SK-N-SH (cell line): ENCODE measurements around the gene WWP2. TPM values are rescaled to one million over a fixed set of nuclear protein-coding genes. Genes with fewer than 3 reads are reported as not detected.
A peak's percentile ranks its signal among the peaks of the same experiment; 100 is the strongest.

Source experiments
- CTCF ChIA-PET: fragments of 300-600, 350-600 bp; formaldehyde crosslinking; extraction: SDS; loops from one replicate; lab custom pipeline; 2021; lab: Yijun Ruan, JAX
- POLR2A ChIA-PET: fragments of 350-600 bp; sonication (Branson Sonifier 250); formaldehyde crosslinking; extraction: SDS; loops from one replicate; lab custom pipeline; 2020; ENCODE audit warnings: antibody characterized with exemption, inconsistent platforms; lab: Yijun Ruan, JAX
- DNase-seq: peaks from one replicate; pipeline ENCODE4 v3.0.0; 2012
- H2AFZ ChIP-seq: fragments of 200-600 bp; sonication (generic); 2 replicates; pipeline ENCODE4 v1.8.1; 2016; ENCODE audit warnings: antibody characterized with exemption, mild to moderate bottlenecking, low read depth
- H3F3A ChIP-seq: fragments of 200-600 bp; sonication (generic); replicated peaks from 2 replicates; pipeline ENCODE3; 2016; ENCODE audit warnings: antibody characterized with exemption, mild to moderate bottlenecking; ENCODE audit not compliant: insufficient read depth
- H3K27ac ChIP-seq, 2 experiments: fragments of 200-500 bp in 1 of 2; fragments of 200-600 bp in 1 of 2; sonication (Bioruptor generic) in 1 of 2; sonication (generic), shearing (Covaris generic) in 1 of 2; 2 replicates each; pipeline versions ENCODE4 v1.5.1 to v1.6.1; 2014 to 2016; ENCODE audit warnings: low read depth in 2 of 2, inconsistent platforms in 1 of 2, low read length in 1 of 2, mild to moderate bottlenecking in 1 of 2, mixed read lengths in 1 of 2
- H3K27me3 ChIP-seq: fragments of 200-600 bp; sonication (generic), shearing (Covaris generic); 2 replicates; pipeline ENCODE4 v1.6.1; 2016; ENCODE audit warnings: mixed run types; ENCODE audit not compliant: insufficient read depth
- H3K36me3 ChIP-seq, 2 experiments: fragments of 200-500 bp in 1 of 2; fragments of 200-600 bp in 1 of 2; sonication (Bioruptor generic) in 1 of 2; sonication (generic) in 1 of 2; replicated peaks in 1 of 2; 2 replicates each; pipeline versions ENCODE3 to v1.5.1; 2014 to 2016; ENCODE audit warnings: low read length in 1 of 2, mild to moderate bottlenecking in 1 of 2; ENCODE audit not compliant: insufficient read depth in 2 of 2, control insufficient read depth in 1 of 2
- H3K4me1 ChIP-seq, 2 experiments: fragments of 200-500 bp in 1 of 2; fragments of 200-600 bp in 1 of 2; sonication (Bioruptor generic) in 1 of 2; sonication (generic), shearing (Covaris generic) in 1 of 2; 2 replicates each; pipeline versions ENCODE4 v1.5.1 to v1.6.1; 2014 to 2016; ENCODE audit warnings: low read depth in 1 of 2, low read length in 1 of 2, mixed run types in 1 of 2; ENCODE audit not compliant: insufficient read depth in 2 of 2, control insufficient read depth in 1 of 2
- H3K4me2 ChIP-seq: fragments of 200-600 bp; sonication (generic), shearing (Covaris generic); 2 replicates; pipeline ENCODE4 v1.6.1; 2017; ENCODE audit warnings: mixed run types
- H3K4me3 ChIP-seq, 2 experiments: fragments of 200-500 bp in 1 of 2; fragments of 200-600 bp in 1 of 2; sonication (Bioruptor generic) in 1 of 2; sonication (generic), shearing (Covaris generic) in 1 of 2; 2 replicates each; pipeline versions ENCODE4 v1.5.1 to v1.8.1; 2014 to 2016; ENCODE audit warnings: low read depth in 2 of 2, inconsistent platforms in 1 of 2, low read length in 1 of 2, mild to moderate bottlenecking in 1 of 2, mixed read lengths in 1 of 2, moderate library complexity in 1 of 2
- H3K79me2 ChIP-seq: fragments of 200-600 bp; sonication (generic); 2 replicates; pipeline ENCODE4 v1.8.1; 2017; ENCODE audit warnings: mild to moderate bottlenecking; ENCODE audit not compliant: insufficient read depth
- H3K9ac ChIP-seq: fragments of 200-600 bp; sonication (generic); 2 replicates; pipeline ENCODE4 v1.6.1; 2017; ENCODE audit warnings: mixed run types
- H3K9me2 ChIP-seq: fragments of 200-600 bp; sonication (generic); 2 replicates; pipeline ENCODE4 v1.6.1; 2017; ENCODE audit warnings: mixed run types
- H3K9me3 ChIP-seq: fragments of 200-600 bp; sonication (generic); 2 replicates; pipeline ENCODE4 v1.6.1; 2017; ENCODE audit warnings: mixed run types, mild to moderate bottlenecking, moderate library complexity
- H4K20me1 ChIP-seq: fragments of 200-600 bp; sonication (generic); 2 replicates; pipeline ENCODE4 v1.6.1; 2017; ENCODE audit warnings: mild to moderate bottlenecking, mixed run types; ENCODE audit not compliant: insufficient read depth
- CHD2 ChIP-seq: fragments of 150-350 bp; IDR thresholded peaks from 2 replicates; pipeline ENCODE4 v1.6.1; 2018; ENCODE audit warnings: low read length; ENCODE audit not compliant: partially characterized antibody
- ELF1 ChIP-seq: IDR thresholded peaks from 2 replicates; pipeline ENCODE4 v1.4.0; 2012
- EP300 ChIP-seq, 2 experiments: IDR thresholded peaks; 2 replicates each; pipeline versions ENCODE4 v1.4.0 to v1.6.1; 2012; ENCODE audit warnings: borderline replicate concordance in 1 of 2, low read depth in 1 of 2, low read length in 1 of 2
- EZH2phosphoT487 ChIP-seq: fragments of 200-600 bp; sonication (generic); IDR thresholded peaks from 2 replicates; pipeline ENCODE4 v1.6.1; 2017; ENCODE audit warnings: low read depth, mixed run types, mild to moderate bottlenecking, antibody characterized with exemption, moderate library complexity, borderline replicate concordance
- FOXM1 ChIP-seq: IDR thresholded peaks from 2 replicates; pipeline ENCODE4 v1.4.0; 2012; ENCODE audit warnings: low read depth, mild to moderate bottlenecking
- GATA2 ChIP-seq: sonication (generic); formaldehyde crosslinking; IDR thresholded peaks from 2 replicates; pipeline ENCODE4 v1.5.0; 2020; ENCODE audit warnings: mild to moderate bottlenecking, missing genetic modification reagents
- JUND ChIP-seq: IDR thresholded peaks from 2 replicates; pipeline ENCODE4 v1.4.0; 2012
- MXI1 ChIP-seq: IDR thresholded peaks from 2 replicates; pipeline ENCODE4 v1.6.1; 2012; ENCODE audit warnings: mild to moderate bottlenecking, low read depth, low read length, improper control_type of control experiment
- NFIC ChIP-seq: IDR thresholded peaks from 2 replicates; pipeline ENCODE4 v1.4.0; 2012; ENCODE audit warnings: borderline replicate concordance
- POLR2AphosphoS5 ChIP-seq: IDR thresholded peaks from 2 replicates; pipeline ENCODE4 v1.6.1; 2012; ENCODE audit warnings: low read depth, low read length
- RFX5 ChIP-seq: IDR thresholded peaks from 2 replicates; pipeline ENCODE4 v1.6.1; 2012; ENCODE audit warnings: mild to moderate bottlenecking, improper control_type of control experiment, low read length
- SMC3 ChIP-seq: IDR thresholded peaks from 2 replicates; pipeline ENCODE4 v1.6.1; 2012; ENCODE audit warnings: low read depth, low read length, improper control_type of control experiment
- TCF12 ChIP-seq: IDR thresholded peaks from 2 replicates; pipeline ENCODE4 v1.4.0; 2012
- TEAD4 ChIP-seq: IDR thresholded peaks from 2 replicates; pipeline ENCODE4 v1.4.0; 2012; ENCODE audit warnings: mild to moderate bottlenecking, borderline replicate concordance; ENCODE audit not compliant: insufficient read depth
- USF2 ChIP-seq: fragments of 150-350 bp; IDR thresholded peaks from 2 replicates; pipeline ENCODE4 v1.6.1; 2017; ENCODE audit warnings: antibody characterized with exemption, low read length, low read depth, borderline replicate concordance
- YY1 ChIP-seq: IDR thresholded peaks from 2 replicates; pipeline ENCODE4 v1.4.0; 2012; ENCODE audit warnings: low read depth, mild to moderate bottlenecking
- WGBS: methylation state at CpG from one replicate; pipeline ENCODE4 v1.1.6; 2017; ENCODE audit warnings: low lambda C conversion rate; 5-methylcytosine and 5-hydroxymethylcytosine counted together
- polyA plus RNA-seq, 3 experiments: library from polyadenylated mRNA; depleted of rRNA; stranded (reverse); fragments of >200 nt; gene quantifications; 2 replicates each; pipeline ENCODE4 v1.2.3, GENCODE V29; 2012
- TF ChIP-seq, protein P1 (sequence below): IDR thresholded peaks from 2 replicates; pipeline ENCODE4; 2012
- TF ChIP-seq, protein P2 (sequence below): fragments of 150-350 bp; IDR thresholded peaks from 2 replicates; pipeline ENCODE4 v1.6.1; 2016; ENCODE audit warnings: mild to moderate bottlenecking, low read depth, low read length
- TF ChIP-seq, protein P3 (sequence below): IDR thresholded peaks from 2 replicates; pipeline ENCODE4 v1.4.0; 2012; ENCODE audit warnings: low read depth, borderline replicate concordance
- TF ChIP-seq, protein P4 (sequence below): IDR thresholded peaks from 2 replicates; pipeline ENCODE4 v1.4.0; 2012; ENCODE audit warnings: low read depth, borderline replicate concordance

Gene WWP2
- polyA plus RNA-seq, 1 of the 3 experiments (the other 2 are of a cell fraction), result 13.3 TPM

DNA sequence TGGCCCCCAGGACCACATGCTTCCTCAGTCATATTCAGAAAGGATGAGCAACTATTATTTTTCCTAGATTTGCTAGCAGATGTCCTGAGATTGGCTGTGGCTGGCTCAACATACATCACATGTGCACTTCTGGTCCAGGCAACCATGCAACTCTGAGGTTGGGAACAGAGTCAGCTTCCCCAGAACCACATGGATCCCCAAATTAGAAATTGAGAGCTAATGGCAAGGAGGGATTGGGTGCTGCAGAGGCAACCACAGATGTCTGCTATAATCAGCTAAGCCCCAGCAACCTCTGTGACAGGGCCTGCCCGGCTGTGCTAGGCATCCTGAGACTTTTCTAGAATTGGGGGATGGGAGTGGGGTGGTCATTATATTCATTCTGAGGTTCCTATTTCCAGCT is 155.2 kb downstream of the WWP2 start:
- Histone ChIP-seq H3K9me3 (no peaks in the 10 kb centered on the region), H3K9ac (peak overlapping the region; percentile 22; the same call in 1 of the 2 replicates), H3K27me3 (no peaks in the 10 kb centered on the region), H3K27ac (peak overlapping the region in 1 of 2 experiments; percentile 69; a peak in 2 of 4 replicates), H3K79me2 (no peaks in the 10 kb centered on the region), H3K4me1 (peaks cover 0 to 6% of the 10 kb centered on the region in 2 experiments; a peak in 2 of 4 replicates), H2AFZ (no peak overlapping the region), H4K20me1 (no peaks in the 10 kb centered on the region), H3K4me3 (no peak overlapping the region), H3K4me2 (peak overlapping the region; percentile 51), H3K9me2 (no peaks in the 10 kb centered on the region), H3F3A (peaks cover 15% of the 10 kb centered on the region), H3K36me3 (no peaks in the 10 kb centered on the region)
- 80% methylated on average over 1 of the region's 1 CpG for whole genome bisulfite sequencing
- DNase-seq, result no peak
- no peak for TF ChIP-seq EP300 (IDR thresholded peaks at IDR 0.05; ENCODE audit: borderline replicate concordance in 1 of 2, low read depth in 1 of 2, low read length in 1 of 2)
- TF ChIP-seq, protein P1, sequence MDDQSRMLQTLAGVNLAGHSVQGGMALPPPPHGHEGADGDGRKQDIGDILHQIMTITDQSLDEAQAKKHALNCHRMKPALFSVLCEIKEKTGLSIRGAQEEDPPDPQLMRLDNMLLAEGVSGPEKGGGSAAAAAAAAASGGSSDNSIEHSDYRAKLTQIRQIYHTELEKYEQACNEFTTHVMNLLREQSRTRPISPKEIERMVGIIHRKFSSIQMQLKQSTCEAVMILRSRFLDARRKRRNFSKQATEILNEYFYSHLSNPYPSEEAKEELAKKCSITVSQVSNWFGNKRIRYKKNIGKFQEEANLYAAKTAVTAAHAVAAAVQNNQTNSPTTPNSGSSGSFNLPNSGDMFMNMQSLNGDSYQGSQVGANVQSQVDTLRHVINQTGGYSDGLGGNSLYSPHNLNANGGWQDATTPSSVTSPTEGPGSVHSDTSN, result no peak
- TF ChIP-seq EZH2phosphoT487, result no peak
- no peak for TF ChIP-seq NFIC
- no peak for TF ChIP-seq TCF12
- no peak for TF ChIP-seq TEAD4
- TF ChIP-seq, protein P2, sequence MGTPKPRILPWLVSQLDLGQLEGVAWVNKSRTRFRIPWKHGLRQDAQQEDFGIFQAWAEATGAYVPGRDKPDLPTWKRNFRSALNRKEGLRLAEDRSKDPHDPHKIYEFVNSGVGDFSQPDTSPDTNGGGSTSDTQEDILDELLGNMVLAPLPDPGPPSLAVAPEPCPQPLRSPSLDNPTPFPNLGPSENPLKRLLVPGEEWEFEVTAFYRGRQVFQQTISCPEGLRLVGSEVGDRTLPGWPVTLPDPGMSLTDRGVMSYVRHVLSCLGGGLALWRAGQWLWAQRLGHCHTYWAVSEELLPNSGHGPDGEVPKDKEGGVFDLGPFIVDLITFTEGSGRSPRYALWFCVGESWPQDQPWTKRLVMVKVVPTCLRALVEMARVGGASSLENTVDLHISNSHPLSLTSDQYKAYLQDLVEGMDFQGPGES, result no peak
- TF ChIP-seq ELF1, result no peak
- no peak for TF ChIP-seq POLR2AphosphoS5
- no peak for TF ChIP-seq FOXM1
- CTCF ChIA-PET, result interaction anchor here (0.9 to 1.3 kb wide), 2 partner anchors 13 to 120 kb away, joined by 3 to 7 read pairs; no protein-coding TSS in a partner anchor
- POLR2A ChIA-PET, result no interaction called here

GRCh38 chr16:69917739-69918138 is 155.6 kb downstream of the WWP2 start:
- no peaks in the 10 kb centered on the region for H4K20me1 ChIP-seq
- CTCF ChIA-PET, result interaction anchor here (0.9 to 1.7 kb wide), 3 partner anchors 12 to 121 kb away, joined by 3 to 9 read pairs (median 7); no protein-coding TSS in a partner anchor
- TF ChIP-seq TCF12, result peak; percentile 31; the same call in 1 of the 2 replicates
- TF ChIP-seq NFIC, result 0 out of 2 replicates have a peak, but pooled peaks have one; percentile 15
- TF ChIP-seq, protein P3, sequence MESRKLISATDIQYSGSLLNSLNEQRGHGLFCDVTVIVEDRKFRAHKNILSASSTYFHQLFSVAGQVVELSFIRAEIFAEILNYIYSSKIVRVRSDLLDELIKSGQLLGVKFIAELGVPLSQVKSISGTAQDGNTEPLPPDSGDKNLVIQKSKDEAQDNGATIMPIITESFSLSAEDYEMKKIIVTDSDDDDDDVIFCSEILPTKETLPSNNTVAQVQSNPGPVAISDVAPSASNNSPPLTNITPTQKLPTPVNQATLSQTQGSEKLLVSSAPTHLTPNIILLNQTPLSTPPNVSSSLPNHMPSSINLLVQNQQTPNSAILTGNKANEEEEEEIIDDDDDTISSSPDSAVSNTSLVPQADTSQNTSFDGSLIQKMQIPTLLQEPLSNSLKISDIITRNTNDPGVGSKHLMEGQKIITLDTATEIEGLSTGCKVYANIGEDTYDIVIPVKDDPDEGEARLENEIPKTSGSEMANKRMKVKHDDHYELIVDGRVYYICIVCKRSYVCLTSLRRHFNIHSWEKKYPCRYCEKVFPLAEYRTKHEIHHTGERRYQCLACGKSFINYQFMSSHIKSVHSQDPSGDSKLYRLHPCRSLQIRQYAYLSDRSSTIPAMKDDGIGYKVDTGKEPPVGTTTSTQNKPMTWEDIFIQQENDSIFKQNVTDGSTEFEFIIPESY, result no peak
- TF ChIP-seq, protein P1, result no peak
- no peak for TF ChIP-seq CHD2
- TF ChIP-seq JUND, result peak; percentile 36; the same call in 1 of the 2 replicates
- no peak for TF ChIP-seq GATA2
- 0 out of 2 replicates have a peak, but pooled peaks have one; percentile 15 for TF ChIP-seq USF2
- no peak for TF ChIP-seq YY1
- no peak for TF ChIP-seq MXI1
- TF ChIP-seq POLR2AphosphoS5, result no peak
- no peak for TF ChIP-seq RFX5
- no peak for TF ChIP-seq SMC3
- TF ChIP-seq, protein P4, sequence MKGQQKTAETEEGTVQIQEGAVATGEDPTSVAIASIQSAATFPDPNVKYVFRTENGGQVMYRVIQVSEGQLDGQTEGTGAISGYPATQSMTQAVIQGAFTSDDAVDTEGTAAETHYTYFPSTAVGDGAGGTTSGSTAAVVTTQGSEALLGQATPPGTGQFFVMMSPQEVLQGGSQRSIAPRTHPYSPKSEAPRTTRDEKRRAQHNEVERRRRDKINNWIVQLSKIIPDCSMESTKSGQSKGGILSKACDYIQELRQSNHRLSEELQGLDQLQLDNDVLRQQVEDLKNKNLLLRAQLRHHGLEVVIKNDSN, result peak; percentile 63; the same call in 1 of the 2 replicates

More at GRCh38 chr16:69917739-69918138, 155.6 kb downstream of the WWP2 start:
- H3F3A ChIP-seq, result peaks cover 15% of the 10 kb centered on the region
- no peaks in the 10 kb centered on the region for H3K9me3 ChIP-seq
- no peaks in the 10 kb centered on the region for H3K27me3 ChIP-seq
- peak overlapping the region in 1 of 2 experiments; percentile 69; a peak in 2 of 4 replicates for H3K27ac ChIP-seq
- no peaks in the 10 kb centered on the region for H3K36me3 ChIP-seq
- H3K79me2 ChIP-seq, result no peaks in the 10 kb centered on the region
- peak overlapping the region; percentile 61 for H3K9ac ChIP-seq
- H3K4me1 ChIP-seq, result peaks cover 0 to 6% of the 10 kb centered on the region in 2 experiments; a peak in 2 of 4 replicates
- H3K4me2 ChIP-seq, result peak overlapping the region; percentile 51
- 42% methylated on average over 20 of the region's 20 CpGs for WGBS
- H3K9me2 ChIP-seq, result no peaks in the 10 kb centered on the region
- no peak for DNase-seq
- POLR2A ChIA-PET, result no interaction called here
- peak overlapping the region in 1 of 2 experiments; percentile 24; a peak in 2 of 4 replicates for H3K4me3 ChIP-seq
- no peak overlapping the region for H2AFZ ChIP-seq
